Natural killer cell treated with Interleukin-12 subunit alpha and Interleukin-12 subunit beta and Interleukin-15 and Interleukin-18, amount 100 ng/mL, for 72 hours (primary cell): ENCODE data around the gene ZSWIM4. TPM values are rescaled to one million over a fixed set of nuclear protein-coding genes. Genes with fewer than 3 reads are reported as not detected.
"Not testable (repeated sequence)": the region's sequence is repeated elsewhere in the genome, so short reads cannot be mapped to it uniquely, and the experiment has no call there.

ENCODE experiments used
- ATAC-seq, 2 donors: fragments of 150-1000 bp; cut with Tn5 transposase in 1 of 2; sonication (Bioruptor Pico), chemical (Tn5 transposase) in 1 of 2; 2 replicates each; pipeline ENCODE4 v1.10.0; 2021
- DNase-seq: peaks from one replicate; pipeline ENCODE4 v3.0.0; 2022; ENCODE audit warnings: low spot score
- H3K27ac Mint-ChIP-seq, 2 donors: 1 replicate in 1 of 2; 2 replicates in 1 of 2; pipeline ENCODE4 v1.8.0; 2022; ENCODE audit warnings: mixed read lengths in 2 of 2, mild to moderate bottlenecking in 1 of 2, moderate library complexity in 1 of 2
- H3K27me3 Mint-ChIP-seq, 2 donors: 1 replicate in 1 of 2; 2 replicates in 1 of 2; pipeline ENCODE4 v1.8.0; 2022; ENCODE audit warnings: mixed read lengths in 2 of 2
- H3K36me3 Mint-ChIP-seq: one replicate; pipeline ENCODE4 v1.8.0; 2022; ENCODE audit warnings: mixed read lengths
- H3K4me1 Mint-ChIP-seq, 2 donors: 1 replicate in 1 of 2; 2 replicates in 1 of 2; pipeline ENCODE4 v1.8.0; 2022; ENCODE audit warnings: low read depth in 2 of 2, mixed read lengths in 2 of 2, mild to moderate bottlenecking in 1 of 2
- H3K4me3 Mint-ChIP-seq: one replicate; pipeline ENCODE4 v1.8.0; 2022; ENCODE audit warnings: mixed read lengths
- H3K9me3 Mint-ChIP-seq: 2 replicates; pipeline ENCODE4 v1.8.0; 2022; ENCODE audit warnings: mixed read lengths
- total RNA-seq, 2 donors: library from RNA; stranded (reverse); gene quantifications; one replicate each; pipeline ENCODE4 v1.2.3, GENCODE V29; 2022

The ZSWIM4 gene
- total RNA-seq, 2 donors from 2014 or later: 8.3 to 9.7 TPM

- ATAC-seq (no peak), DNase-seq (no peak)
- no peaks in the 10 kb centered on the region for H3K36me3 Mint-ChIP-seq
- peak overlapping the region; percentile 74 to 89 for H3K27ac Mint-ChIP-seq
- H3K4me1 Mint-ChIP-seq: peaks cover 34 to 36% of the 10 kb centered on the region in 2 donors
- no peaks in the 10 kb centered on the region for H3K9me3 Mint-ChIP-seq
- H3K4me3 Mint-ChIP-seq: peak overlapping the region; percentile 71
- no peaks in the 10 kb centered on the region for H3K27me3 Mint-ChIP-seq
Measured at GRCh38 chr19:13848798-13849676, 53.8 kb downstream of the ZSWIM4 start.

DNA sequence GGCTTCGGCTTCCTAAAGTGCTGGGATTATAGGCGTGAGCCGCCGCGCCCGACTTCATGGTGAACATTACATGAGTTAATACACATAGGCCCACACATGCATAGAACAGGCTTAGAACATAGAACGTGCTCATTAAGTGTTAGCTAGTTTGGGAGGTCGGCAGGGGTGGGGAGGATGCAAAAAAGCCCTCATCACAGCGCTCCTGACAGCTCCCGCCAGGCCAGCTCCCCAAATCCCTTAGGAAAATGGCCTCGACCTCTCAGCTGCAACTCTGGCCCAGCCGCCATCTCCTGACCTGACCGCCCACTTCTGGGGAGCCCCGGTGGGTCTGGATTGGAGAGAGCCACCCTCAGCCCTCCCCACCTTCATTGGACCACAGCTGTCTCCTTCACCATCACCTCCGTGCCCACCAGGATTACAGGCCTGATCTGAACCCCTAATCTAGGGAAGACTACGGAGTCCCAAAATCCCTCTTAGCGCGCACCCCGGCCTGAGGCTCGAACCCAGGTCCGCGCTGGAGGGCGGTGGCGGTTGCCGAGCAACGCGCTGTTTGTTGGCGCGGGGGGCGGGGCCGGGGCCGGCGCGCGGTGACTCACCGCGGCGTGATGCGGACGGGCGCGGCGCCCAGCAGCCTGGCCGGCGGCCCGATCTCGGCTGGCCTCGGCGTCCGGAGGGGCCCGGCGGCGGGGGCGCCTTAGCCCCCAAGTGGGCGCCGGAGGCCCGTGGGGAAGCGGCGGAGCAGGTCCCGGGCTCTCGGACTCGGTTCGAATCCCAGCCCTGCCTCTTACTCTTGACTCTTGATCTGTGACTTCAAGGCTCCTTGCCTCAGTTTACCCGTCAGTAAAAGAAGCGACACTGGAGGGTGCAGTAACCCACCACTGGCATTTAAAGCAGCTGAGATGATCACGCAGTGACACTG, 55.0 kb downstream of the ZSWIM4 start:
- DNase-seq (peak; percentile 85), ATAC-seq (peak; percentile 39 to 52)
- H3K4me1 Mint-ChIP-seq: peaks cover 28 to 29% of the 10 kb centered on the region in 2 donors
- H3K9me3 Mint-ChIP-seq: no peaks in the 10 kb centered on the region
- H3K4me3 Mint-ChIP-seq: peak overlapping the region; percentile 75
- H3K27me3 Mint-ChIP-seq: no peaks in the 10 kb centered on the region
- peak overlapping the region; percentile 74 to 89 for H3K27ac Mint-ChIP-seq
- H3K36me3 Mint-ChIP-seq: no peaks in the 10 kb centered on the region

- DNase-seq (peak; percentile 74), ATAC-seq (no peak)
- peak overlapping the region; percentile 64 to 72 for H3K27ac Mint-ChIP-seq
- peak overlapping the region; percentile 75 for H3K4me3 Mint-ChIP-seq
- no peaks in the 10 kb centered on the region for H3K27me3 Mint-ChIP-seq
- H3K4me1 Mint-ChIP-seq: peaks cover 20 to 23% of the 10 kb centered on the region in 2 donors
- no peaks in the 10 kb centered on the region for H3K9me3 Mint-ChIP-seq
- no peaks in the 10 kb centered on the region for H3K36me3 Mint-ChIP-seq
Measured at GRCh38 chr19:13850910-13851733, 55.9 kb downstream of the ZSWIM4 start.

DNA sequence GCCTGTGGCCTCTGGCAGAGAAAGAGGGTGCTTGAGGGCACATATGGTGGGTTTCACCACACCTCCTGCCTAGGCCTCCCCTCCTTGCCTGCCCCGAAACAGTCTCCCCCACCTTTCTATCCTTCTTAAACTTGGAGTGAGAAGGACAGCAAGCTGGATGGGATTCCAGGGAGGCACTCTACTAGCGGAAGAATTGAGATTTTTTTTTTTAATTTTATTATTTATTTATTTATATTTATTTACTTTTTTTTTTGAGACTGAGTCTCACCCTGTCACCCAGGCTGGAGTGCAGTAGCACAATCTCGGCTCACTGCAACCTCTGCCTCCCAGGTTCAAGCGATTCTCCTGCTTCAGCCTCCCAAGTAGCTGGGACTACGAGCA, 56.5 kb downstream of the ZSWIM4 start:
- not testable (repeated sequence) for H3K36me3 Mint-ChIP-seq, DNase-seq, H3K27ac Mint-ChIP-seq, H3K4me3 Mint-ChIP-seq, H3K27me3 Mint-ChIP-seq, H3K9me3 Mint-ChIP-seq, ATAC-seq
- peaks cover 14 to 17% of the 10 kb centered on the region in 2 donors for H3K4me1 Mint-ChIP-seq

- not testable (repeated sequence) for H3K36me3 Mint-ChIP-seq, DNase-seq, H3K27ac Mint-ChIP-seq, H3K9me3 Mint-ChIP-seq, H3K4me3 Mint-ChIP-seq, H3K27me3 Mint-ChIP-seq, ATAC-seq
- H3K4me1 Mint-ChIP-seq: peaks cover 11 to 14% of the 10 kb centered on the region in 2 donors
Measured at GRCh38 chr19:13852171-13852707, 57.0 kb downstream of the ZSWIM4 start.

GRCh38 chr19:13856497-13856896, 61.3 kb downstream of the ZSWIM4 start:
- no peak overlapping the region for H3K4me3 Mint-ChIP-seq
- no peaks in the 10 kb centered on the region for H3K9me3 Mint-ChIP-seq
- H3K36me3 Mint-ChIP-seq: no peaks in the 10 kb centered on the region
- peaks cover 15% of the 10 kb centered on the region in 2 donors for H3K4me1 Mint-ChIP-seq
- ATAC-seq (no peak), DNase-seq (no peak)
- no peak overlapping the region for H3K27ac Mint-ChIP-seq
- no peaks in the 10 kb centered on the region for H3K27me3 Mint-ChIP-seq

- Mint-ChIP-seq H3K4me3 (no peak overlapping the region), H3K27me3 (peaks cover 5% of the 10 kb centered on the region in 2 donors), H3K9me3 (no peaks in the 10 kb centered on the region), H3K4me1 (peaks cover 26 to 30% of the 10 kb centered on the region in 2 donors), H3K36me3 (peaks cover 3% of the 10 kb centered on the region), H3K27ac (peak overlapping the region; percentile 93 to 95)
- DNase-seq (no peak), ATAC-seq (no peak)
Measured at GRCh38 chr19:13859361-13859880, 64.2 kb downstream of the ZSWIM4 start.

- no peak for ATAC-seq
- peaks cover 8 to 10% of the 10 kb centered on the region in 2 donors for H3K27me3 Mint-ChIP-seq
- H3K4me1 Mint-ChIP-seq: peaks cover 30 to 33% of the 10 kb centered on the region in 2 donors
- peaks cover 6% of the 10 kb centered on the region for H3K36me3 Mint-ChIP-seq
- DNase-seq: no peak
- peak overlapping the region; percentile 94 for H3K4me3 Mint-ChIP-seq
- no peaks in the 10 kb centered on the region for H3K9me3 Mint-ChIP-seq
- peak overlapping the region; percentile 93 to 95 for H3K27ac Mint-ChIP-seq
Measured at GRCh38 chr19:13860679-13861391, 65.6 kb downstream of the ZSWIM4 start.

- H3K4me1 Mint-ChIP-seq: peaks cover 33 to 35% of the 10 kb centered on the region in 2 donors
- H3K36me3 Mint-ChIP-seq: peaks cover 7% of the 10 kb centered on the region
- H3K27me3 Mint-ChIP-seq: peaks cover 10 to 12% of the 10 kb centered on the region in 2 donors
- DNase-seq: no peak
- ATAC-seq: peak; percentile 53 to 64
- peak overlapping the region; percentile 93 to 95 for H3K27ac Mint-ChIP-seq
- peak overlapping the region; percentile 94 for H3K4me3 Mint-ChIP-seq
- no peaks in the 10 kb centered on the region for H3K9me3 Mint-ChIP-seq
Measured at GRCh38 chr19:13861392-13861713, 66.1 kb downstream of the ZSWIM4 start.

GRCh38 chr19:13861714-13862531, 66.7 kb downstream of the ZSWIM4 start:
- H3K27me3 Mint-ChIP-seq: peaks cover 15 to 18% of the 10 kb centered on the region in 2 donors
- DNase-seq (peak; percentile 90), ATAC-seq (peak; percentile 92 to 94)
- H3K36me3 Mint-ChIP-seq: peaks cover 10% of the 10 kb centered on the region
- peak overlapping the region; percentile 93 to 95 for H3K27ac Mint-ChIP-seq
- H3K4me3 Mint-ChIP-seq: peak overlapping the region; percentile 94
- H3K4me1 Mint-ChIP-seq: peaks cover 39 to 40% of the 10 kb centered on the region in 2 donors
- H3K9me3 Mint-ChIP-seq: no peaks in the 10 kb centered on the region

- H3K27me3 Mint-ChIP-seq: peaks cover 19 to 25% of the 10 kb centered on the region in 2 donors
- DNase-seq (no peak), ATAC-seq (no peak)
- peaks cover 39 to 40% of the 10 kb centered on the region in 2 donors for H3K4me1 Mint-ChIP-seq
- H3K36me3 Mint-ChIP-seq: peaks cover 10% of the 10 kb centered on the region
- H3K27ac Mint-ChIP-seq: no peak overlapping the region
- H3K9me3 Mint-ChIP-seq: no peaks in the 10 kb centered on the region
- peak overlapping the region; percentile 90 for H3K4me3 Mint-ChIP-seq
Measured at GRCh38 chr19:13864046-13864666, 68.9 kb downstream of the ZSWIM4 start.
